ENCODE data around the gene IRF2BPL.

Gene IRF2BPL

DNA sequence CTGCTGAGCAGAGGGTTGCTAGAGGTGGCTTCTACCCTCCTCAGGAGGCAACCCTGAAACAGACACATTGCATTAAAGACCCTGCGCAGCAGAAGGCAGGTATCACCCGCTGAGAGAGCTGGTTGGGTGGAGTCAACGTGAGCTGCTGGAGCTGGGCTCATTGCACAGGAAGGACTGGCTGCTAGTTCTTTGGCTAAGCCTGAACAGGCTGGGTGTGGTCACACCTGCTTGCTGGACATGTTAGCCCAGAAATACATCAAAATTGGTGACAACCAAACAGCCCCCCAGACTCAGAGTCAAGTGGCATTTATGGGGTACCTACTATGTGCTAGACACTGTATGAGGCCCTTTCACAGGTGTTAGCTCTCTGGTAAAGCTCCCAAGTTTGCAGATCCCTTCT lies 33.8 kb upstream of the IRF2BPL start:
- TF ChIP-seq POLR2A (IDR thresholded peaks at IDR 0.05; ENCODE audit: low read length) (no peak), GATA1 (IDR thresholded peaks at IDR 0.05; ENCODE audit: low read depth, low read length) (no peak)

DNA sequence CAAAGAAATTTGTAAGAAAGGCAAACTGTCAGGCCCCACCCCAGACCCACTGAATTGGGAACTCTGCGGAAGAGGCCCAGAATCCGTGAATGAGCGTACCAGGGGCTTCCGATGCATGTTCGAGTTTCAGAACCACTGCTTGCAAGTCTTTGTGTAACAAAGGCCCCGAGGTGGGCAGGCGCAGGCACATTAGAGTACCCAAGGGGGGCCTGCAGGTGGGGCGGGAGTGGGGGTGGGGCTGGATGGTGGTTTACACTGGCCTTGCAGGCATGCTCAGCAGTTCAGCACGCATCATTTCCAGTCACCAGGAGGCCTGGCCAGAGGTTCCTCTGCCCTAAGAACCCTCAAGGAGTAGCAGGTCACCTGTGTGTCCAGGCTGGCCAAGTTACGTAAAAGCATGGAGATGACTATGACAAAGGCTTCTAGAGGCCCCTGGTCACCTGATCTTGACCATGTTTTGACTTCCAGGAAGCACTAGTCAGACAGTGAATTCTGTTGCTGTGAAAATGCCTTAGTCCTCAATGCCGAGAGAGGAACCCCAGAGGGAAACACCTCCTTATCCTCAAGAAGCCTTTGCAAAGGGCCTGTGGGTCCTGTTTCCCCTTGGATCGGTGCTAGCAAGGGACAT lies 33.2 kb upstream of the IRF2BPL start:
- TF ChIP-seq GATA1 (IDR thresholded peaks at IDR 0.05; ENCODE audit: low read depth, low read length) (no peak), POLR2A (IDR thresholded peaks at IDR 0.05; ENCODE audit: low read length) (no peak)
- DNase-seq: no peak

More for the DNA sequence above, 33.8 kb upstream of the IRF2BPL start:
- no peak for DNase-seq

DNA sequence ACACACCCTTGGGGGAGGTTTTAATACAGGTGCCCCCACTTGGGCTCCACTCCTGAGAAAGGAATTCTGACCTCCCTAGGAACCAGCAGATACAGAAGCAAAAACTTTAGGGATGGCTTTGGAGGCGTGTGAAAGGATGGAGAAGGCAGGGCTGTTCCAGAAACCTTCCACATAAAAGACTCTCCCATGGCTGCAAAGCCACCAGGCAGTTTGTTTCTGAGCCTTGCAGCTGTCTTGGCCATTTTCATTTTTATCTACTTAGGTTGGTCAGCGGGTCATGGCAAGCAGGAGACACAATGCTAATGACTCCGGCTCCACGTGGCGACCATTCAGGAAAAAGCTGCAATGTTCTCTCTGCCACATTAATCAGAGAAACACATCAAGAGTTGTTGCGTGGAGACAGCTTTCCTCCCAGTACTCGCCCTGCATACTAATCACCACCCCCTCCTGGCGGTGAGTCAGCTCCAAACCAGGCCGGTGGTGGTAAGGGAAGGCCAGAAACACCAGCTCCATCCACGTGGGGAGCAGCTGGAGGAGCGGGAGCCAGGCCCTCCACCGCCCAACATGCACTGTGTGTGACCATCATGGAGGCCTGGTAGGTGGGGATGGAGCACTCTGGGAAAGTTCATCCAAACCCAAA lies 30.9 kb upstream of the IRF2BPL start:
- TF ChIP-seq POLR2A (IDR thresholded peaks at IDR 0.05; ENCODE audit: low read length) (no peak), GATA1 (IDR thresholded peaks at IDR 0.05; ENCODE audit: low read depth, low read length) (no peak)
- peak; percentile 46 to 51 for DNase-seq

DNA sequence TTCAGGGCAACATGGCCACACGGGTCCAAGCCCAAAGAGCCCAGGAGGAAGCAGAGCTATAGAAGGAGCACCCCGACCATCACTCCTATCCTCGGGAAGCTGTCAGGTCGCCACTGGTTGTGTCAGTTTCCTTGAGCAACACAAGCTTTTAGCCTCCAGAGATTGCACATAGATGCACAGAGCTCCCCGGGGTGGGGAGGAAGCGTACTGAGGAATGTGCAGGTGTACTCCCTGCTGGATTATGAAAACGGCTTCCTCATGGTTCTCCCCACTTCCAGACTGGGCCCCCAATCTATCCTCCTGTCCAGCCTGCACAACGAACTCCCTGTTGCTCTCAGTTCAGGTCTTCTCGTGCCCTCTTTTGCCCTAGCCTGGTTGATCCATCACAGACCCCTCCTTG lies 30.3 kb upstream of the IRF2BPL start:
- TF ChIP-seq GATA1 (IDR thresholded peaks at IDR 0.05; ENCODE audit: low read depth, low read length) (no peak), POLR2A (IDR thresholded peaks at IDR 0.05; ENCODE audit: low read length) (no peak)
- DNase-seq: no peak

DNA sequence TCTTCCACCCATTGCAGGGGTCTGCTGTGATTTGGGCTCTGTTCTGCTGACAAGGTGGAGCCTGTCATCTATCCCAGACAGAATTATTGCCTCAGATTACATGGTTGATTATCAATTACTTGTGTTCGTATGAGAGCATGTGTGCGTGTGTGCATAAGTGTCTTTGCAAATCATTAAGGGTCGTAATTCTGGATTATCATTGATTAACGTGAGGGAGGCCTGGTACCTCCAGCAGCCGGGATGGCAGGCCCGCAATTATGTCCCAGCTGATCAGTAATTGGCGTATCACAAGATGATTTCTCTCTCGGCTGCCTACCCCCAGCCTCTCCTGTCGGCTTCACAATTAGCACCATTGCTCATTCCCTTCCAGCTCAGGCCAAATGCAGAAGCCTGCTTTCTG lies 29.6 kb upstream of the IRF2BPL start:
- no peak for TF ChIP-seq GATA1 (IDR thresholded peaks at IDR 0.05; ENCODE audit: low read depth, low read length)
- TF ChIP-seq POLR2A (IDR thresholded peaks at IDR 0.05; ENCODE audit: low read length): no peak
- no peak for DNase-seq

DNA sequence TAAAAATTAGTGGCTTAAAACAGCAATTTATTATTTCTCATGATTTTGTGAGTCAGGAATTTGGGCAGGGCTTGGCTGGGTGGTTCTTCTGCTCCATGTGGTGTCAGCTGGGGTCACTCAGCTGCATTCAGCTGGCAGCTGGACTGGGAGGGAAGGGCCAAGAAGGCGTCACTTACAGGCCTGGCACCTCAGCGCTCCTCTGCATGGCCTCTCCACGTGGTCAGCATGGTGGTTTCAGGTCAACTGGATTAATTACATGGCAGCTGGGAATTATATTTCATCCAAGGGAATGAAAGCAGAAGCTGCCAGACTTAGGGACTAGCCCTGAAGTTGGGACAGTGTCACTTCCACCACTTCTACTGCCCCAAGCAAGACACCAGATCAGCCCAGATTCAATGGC lies 27.5 kb upstream of the IRF2BPL start:
- TF ChIP-seq POLR2A (IDR thresholded peaks at IDR 0.05; ENCODE audit: low read length) (no peak), GATA1 (IDR thresholded peaks at IDR 0.05; ENCODE audit: low read depth, low read length) (no peak)
- DNase-seq: no peak

DNA sequence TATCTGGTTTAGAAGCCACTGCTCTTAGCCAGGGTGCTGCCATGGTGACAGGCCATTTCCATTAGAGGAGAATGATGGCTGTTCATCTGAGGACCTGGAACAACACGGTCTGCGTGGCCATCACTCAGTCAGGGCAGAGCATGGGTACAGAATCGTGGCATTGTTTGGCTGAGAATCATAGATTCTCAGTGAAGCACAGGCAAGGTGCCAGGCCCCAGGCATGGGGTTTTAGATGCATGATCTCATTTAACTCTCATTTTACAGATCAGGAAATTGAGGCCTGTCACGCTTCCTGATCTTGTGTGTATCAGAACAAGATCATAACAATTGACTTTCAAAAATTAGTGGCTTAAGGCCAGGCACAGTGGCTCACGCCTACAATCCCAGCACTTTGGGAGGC lies 26.8 kb upstream of the IRF2BPL start:
- TF ChIP-seq POLR2A (IDR thresholded peaks at IDR 0.05; ENCODE audit: low read length) (no peak), GATA1 (IDR thresholded peaks at IDR 0.05; ENCODE audit: low read depth, low read length) (no peak)
- DNase-seq: no peak

DNA sequence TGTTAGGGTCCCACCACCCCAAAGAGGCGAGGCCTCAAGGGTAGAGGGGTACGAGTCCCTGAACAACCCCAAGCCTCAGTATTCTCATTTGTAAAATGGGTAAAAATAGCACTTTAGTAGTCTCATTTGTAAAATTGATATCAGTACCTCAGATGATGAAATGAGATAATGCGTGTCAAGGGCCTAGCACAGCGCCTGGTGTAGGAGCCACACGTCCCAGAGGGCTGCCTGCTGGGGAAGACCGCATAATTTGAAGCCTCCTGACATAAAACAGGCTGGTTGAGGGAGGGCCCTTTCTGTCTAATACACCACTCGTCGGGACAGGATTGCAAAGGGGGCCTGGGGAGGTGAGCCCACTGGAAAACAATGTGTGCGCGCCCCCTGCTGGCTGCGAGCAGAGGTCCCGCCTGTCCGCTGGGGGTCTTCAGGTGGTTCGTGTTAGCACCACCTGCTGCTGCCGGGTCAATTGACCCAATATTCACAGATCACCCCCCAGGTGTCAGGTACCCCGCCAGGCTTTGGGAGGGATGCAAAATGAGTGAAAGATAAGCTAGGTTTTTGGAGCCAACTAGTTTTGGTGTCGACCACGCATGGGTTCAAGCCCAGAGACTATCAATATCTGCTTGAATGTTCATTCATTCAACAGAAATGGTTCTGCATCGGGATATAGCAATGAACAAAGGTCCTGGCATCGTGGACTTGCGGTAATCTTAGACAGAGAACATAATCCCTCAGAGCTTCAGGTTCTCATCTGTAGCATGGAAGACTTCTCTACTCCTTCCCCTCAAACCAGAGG lies 24.7 kb upstream of the IRF2BPL start:
- DNase-seq: peak; percentile 76 to 88
- TF ChIP-seq POLR2A (IDR thresholded peaks at IDR 0.05; ENCODE audit: low read length): no peak
- TF ChIP-seq GATA1 (IDR thresholded peaks at IDR 0.05; ENCODE audit: low read depth, low read length): no peak

DNA sequence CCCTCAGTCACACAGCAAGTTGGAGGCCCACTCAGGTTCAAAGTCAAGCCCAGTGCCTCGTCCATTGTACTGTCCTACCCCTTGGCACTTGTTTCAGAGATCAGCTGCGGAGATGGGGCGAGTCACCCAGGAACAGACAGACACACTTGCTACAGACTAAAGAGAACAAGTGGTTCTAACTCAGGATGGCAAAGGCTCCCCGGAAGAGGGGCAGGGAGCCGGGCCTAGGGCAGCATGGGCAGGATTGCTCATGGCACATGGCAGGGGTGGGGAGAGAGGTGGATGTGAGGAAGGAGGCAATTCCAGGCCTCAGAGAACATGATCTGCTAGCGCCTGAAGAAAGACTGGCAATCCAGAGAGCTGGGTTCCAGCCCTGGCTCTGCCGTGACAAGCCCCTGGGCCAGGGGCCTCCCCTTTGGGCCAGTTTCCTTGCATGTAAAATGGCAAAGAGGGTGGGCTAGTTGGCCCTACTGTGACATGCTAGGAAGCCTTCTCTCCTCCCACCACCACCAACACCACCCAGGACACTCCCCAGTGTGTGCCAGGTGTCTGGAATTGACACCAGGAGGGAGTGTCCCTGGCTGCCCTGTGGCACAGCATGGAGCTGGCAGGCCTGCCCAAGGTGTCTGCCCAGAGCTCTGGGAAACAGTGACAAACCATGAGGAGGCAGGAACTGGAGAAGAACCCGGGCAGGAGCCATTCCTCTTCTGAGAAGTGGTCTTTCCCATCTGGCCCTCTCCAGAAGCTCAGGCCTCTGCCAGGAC lies 24.0 kb upstream of the IRF2BPL start:
- no peak for TF ChIP-seq GATA1 (IDR thresholded peaks at IDR 0.05; ENCODE audit: low read depth, low read length)
- no peak for DNase-seq

DNA sequence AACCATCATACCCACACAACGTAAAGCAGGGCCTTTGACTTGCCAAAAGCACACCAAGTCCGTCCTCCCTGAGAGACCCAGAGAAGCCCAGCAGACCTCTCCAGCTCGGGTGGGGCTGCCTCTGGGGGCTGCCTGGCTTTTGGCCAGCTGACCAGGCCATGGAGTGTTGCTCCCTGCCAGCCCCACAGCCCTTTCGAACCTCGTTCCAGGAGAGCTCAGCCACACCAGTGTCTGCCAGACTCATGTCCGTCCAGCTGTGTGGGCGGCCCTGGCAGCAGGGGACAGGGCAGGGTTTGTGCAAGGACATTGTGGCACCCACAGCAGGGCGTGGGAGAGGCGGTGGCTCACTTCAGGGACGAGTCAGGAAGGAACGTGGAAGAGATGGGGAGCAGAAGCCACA lies 22.6 kb upstream of the IRF2BPL start:
- TF ChIP-seq GATA1 (IDR thresholded peaks at IDR 0.05; ENCODE audit: low read depth, low read length): no peak
- TF ChIP-seq POLR2A (IDR thresholded peaks at IDR 0.05; ENCODE audit: low read length): no peak
- DNase-seq: no peak

DNA sequence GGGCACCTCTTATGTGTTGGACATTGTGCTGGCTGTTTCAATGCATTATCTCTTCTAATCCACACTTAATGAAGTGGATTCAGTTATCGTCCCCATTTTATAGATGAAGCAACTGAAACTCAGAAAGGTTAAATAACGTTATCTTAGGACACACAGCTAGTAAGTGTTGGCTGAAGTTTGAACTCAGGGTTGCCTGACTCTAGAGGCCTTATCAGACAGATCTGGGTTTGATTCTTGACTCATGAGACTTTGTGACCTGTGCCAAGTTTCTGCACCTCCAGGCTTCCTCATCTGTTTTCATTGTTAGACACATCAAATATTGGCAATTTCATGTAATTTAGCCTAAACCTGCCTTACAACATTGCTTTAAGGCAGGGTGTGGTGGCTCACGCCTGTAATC lies 18.2 kb upstream of the IRF2BPL start:
- no peak for TF ChIP-seq GATA1 (IDR thresholded peaks at IDR 0.05; ENCODE audit: low read depth, low read length)
- TF ChIP-seq POLR2A (IDR thresholded peaks at IDR 0.05; ENCODE audit: low read length): peak; percentile 16

DNA sequence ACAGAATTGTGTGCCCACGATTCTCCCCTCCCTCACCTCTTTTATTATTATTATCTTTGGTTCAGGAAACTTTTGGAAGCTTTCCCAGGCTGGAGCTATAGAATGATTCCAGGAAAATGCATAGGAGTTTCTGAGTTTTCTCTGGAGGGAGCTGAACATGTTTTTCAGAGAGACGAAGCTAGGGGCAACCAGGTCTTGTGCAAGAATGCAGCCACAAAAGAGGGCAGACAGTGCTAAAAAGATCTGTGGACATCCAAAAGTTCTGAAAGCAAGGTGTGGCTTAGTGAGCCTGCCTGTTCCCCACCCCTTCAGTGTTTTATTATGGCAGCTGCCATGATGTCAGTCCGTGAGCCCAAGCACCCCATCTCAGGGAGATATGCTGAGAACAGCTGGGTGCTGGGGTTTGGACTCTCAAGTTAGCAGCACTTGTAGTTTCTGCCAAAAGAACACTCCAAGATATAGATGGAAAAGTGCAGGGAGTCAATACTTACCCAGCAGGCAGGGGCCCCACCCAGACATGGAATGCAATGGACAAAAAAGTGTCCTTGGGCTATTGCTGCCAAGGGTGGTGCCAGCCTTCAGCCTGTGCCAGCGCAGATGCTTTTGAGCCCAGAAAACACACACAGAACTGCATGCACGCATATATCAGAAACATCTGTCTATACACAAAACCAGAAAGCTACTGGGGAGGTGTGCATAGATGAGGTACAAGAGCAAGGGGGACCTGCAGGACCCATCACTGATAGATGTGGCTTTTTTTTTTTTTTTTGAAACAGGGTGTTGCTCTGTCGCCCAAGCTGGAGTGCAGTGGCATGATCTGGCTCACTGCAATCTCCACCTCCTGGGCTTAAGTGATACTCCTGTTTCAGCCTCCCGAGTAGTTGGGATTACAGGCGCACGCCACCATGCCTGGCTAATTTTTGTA lies 17.0 kb upstream of the IRF2BPL start:
- DNase-seq: peak; percentile 31 to 50
- TF ChIP-seq POLR2A (IDR thresholded peaks at IDR 0.05; ENCODE audit: low read length) (no peak), GATA1 (IDR thresholded peaks at IDR 0.05; ENCODE audit: low read depth, low read length) (no peak)

More for the DNA sequence above, 18.2 kb upstream of the IRF2BPL start:
- DNase-seq: peak; percentile 67 to 79

DNA sequence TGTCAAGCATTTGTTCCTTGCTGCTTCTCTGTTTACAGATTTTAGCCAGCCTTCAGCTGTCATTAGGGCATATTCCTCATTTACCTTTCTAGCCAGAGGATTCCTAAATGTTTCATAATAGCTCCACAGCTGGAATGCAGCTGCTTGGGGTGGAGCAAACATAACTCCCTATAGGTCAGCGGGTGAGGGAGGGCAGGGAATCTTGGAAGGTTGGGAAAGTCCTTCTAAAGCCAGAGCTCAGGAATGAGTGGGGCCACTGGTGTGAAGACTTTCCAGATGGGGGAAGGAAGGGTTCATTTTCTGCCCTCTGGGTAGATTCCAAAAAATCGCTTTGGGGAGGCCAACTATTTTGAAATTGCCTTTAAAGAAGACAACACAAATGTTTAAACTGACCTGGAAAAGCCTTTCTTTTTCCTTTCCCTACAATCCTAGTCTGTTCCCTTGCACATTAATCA lies 16.3 kb upstream of the IRF2BPL start:
- no peak for DNase-seq
- TF ChIP-seq POLR2A (IDR thresholded peaks at IDR 0.05; ENCODE audit: low read length): no peak
- TF ChIP-seq GATA1 (IDR thresholded peaks at IDR 0.05; ENCODE audit: low read depth, low read length): no peak

All from erythroblast (primary cell).